ENCODE measurements around the gene MAGI2.

MAGI2 gene

DNA sequence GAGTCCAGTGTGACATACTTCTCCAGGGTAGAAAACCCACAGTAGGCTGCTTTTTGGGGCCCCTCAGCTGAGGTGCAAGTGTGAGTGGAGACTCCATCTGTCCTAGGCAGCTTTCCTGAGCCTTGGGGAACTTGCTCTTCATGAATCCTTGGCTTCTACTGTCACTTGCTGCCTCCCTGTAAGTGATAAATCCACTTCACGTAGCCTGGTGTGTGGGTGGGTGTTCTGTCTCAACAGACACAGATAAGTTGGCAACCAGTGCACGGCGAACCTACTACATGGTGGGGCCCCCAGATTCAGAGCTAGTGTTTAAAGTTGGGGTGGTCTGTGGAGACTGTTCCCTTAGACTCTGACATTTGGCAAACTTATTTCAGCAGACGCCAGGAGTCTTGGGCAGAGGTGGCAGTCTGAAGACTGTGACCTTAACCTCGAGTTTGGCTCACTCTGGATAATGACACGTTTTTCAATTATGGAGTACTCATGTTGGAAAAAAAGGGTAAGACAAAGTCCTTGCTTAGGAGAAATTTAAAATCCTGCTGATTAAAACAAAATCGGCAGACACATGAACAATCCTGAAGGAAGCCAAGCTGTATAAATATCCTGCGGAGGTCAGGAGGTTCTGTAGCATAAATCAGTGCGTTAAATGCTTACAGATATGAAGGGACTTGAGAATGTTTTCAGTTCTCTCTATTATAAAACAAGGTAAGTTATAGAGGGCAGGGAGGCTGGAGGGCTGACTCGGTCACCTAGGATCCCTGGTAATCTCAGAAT is 1278.0 kb downstream of the MAGI2 start:
- H3K36me3 Mint-ChIP-seq (ENCODE audit: insufficient read depth), result no peaks in the 10 kb centered on the region
- no peaks in the 10 kb centered on the region for H3K9me3 Mint-ChIP-seq
- no peak for ATAC-seq (replicated peaks)
- no peak for DNase-seq
- no peak overlapping the region for H3K4me3 Mint-ChIP-seq
- H3K4me1 Mint-ChIP-seq (ENCODE audit: low read depth in 2 of 2), result no peaks in the 10 kb centered on the region
- H3K27me3 Mint-ChIP-seq, result peaks cover 11 to 16% of the 10 kb centered on the region in 2 donors
- H3K27ac Mint-ChIP-seq, result no peak overlapping the region

DNA sequence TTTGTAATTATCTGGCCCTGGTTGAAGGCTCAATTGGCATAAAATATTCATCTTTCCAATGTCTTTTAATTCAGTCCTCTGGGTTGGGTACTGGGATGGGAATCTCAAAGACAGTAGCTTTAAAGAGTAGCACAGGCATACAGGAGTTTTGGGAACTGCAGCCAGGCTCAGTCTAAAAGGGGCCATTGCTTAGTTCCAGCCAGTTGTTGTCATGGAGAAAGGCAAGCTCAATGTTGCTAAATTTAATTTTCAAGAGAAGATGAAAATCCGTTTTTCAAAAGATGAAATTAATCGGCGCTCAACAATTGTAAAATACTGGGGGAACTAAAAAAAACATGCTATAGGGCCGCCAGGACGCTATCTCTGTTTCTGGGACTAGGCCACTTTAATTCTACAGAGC is 1279.8 kb downstream of the MAGI2 start:
- Mint-ChIP-seq H3K36me3 (ENCODE audit: insufficient read depth) (no peaks in the 10 kb centered on the region), H3K4me3 (no peak overlapping the region), H3K4me1 (ENCODE audit: low read depth in 2 of 2) (no peaks in the 10 kb centered on the region), H3K9me3 (no peaks in the 10 kb centered on the region), H3K27ac (no peak overlapping the region), H3K27me3 (peaks cover 11 to 13% of the 10 kb centered on the region in 2 donors)
- no peak for DNase-seq
- ATAC-seq (replicated peaks), result no peak

DNA sequence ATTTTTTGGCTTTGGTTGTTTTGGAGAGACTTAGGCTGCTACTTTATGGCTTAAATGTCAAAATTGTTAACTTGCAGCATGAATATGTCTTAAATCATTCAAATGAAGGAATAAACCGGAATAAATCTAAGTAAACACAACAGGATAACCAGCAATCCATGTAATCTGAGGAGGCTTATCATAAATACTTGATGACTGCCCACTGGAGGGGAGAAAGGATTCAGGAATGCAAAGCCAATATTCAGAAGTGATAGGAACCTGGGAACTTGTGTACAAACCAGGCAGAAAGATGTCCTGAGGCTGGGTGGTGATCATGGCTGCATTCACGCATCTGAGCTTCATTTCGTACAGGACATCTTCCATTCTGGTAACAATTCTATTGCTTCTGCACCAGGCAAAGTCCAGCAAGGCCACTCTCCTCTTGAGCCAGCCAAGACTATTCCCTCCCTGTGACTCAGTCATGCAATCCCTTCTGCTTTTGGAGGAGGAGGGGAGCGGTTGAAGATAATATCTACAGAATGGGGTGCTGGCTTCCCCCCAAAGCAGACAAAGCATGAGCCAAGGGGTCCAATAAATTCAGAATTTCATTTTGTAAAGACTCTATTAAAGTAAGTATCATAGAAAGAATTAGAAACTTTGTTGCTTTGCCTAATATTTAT is 1280.4 kb downstream of the MAGI2 start:
- no peaks in the 10 kb centered on the region for H3K4me1 Mint-ChIP-seq (ENCODE audit: low read depth in 2 of 2)
- ATAC-seq (replicated peaks), result no peak
- no peak overlapping the region for H3K4me3 Mint-ChIP-seq
- H3K9me3 Mint-ChIP-seq, result no peaks in the 10 kb centered on the region
- peaks cover 11 to 13% of the 10 kb centered on the region in 2 donors for H3K27me3 Mint-ChIP-seq
- DNase-seq, result no peak
- H3K27ac Mint-ChIP-seq, result no peak overlapping the region
- no peaks in the 10 kb centered on the region for H3K36me3 Mint-ChIP-seq (ENCODE audit: insufficient read depth)

DNA sequence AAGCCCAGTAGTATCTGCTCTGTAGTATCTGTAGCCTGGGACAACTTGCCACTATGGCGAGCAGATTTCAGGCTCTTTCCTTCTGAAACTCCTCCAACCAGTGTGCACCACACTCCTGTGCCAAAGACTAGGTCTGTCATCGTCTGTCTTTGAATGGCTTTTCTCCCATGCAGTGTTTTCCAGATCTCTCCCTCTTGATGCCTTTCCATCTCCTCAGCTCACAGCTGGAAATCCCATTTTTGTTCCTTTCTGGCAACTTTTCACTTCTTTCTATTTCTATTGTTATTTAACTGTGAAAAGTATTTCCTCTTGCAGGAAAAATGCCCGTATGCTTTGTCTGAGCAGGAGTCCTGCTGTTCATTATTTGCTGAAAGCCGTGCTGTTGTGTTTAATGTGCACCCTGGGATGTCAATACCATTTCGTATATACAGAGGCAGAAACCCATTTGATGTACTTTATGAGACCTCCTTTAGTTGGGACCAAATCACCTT is 1281.2 kb downstream of the MAGI2 start:
- Mint-ChIP-seq H3K36me3 (ENCODE audit: insufficient read depth) (no peaks in the 10 kb centered on the region), H3K27ac (no peak overlapping the region)

DNA sequence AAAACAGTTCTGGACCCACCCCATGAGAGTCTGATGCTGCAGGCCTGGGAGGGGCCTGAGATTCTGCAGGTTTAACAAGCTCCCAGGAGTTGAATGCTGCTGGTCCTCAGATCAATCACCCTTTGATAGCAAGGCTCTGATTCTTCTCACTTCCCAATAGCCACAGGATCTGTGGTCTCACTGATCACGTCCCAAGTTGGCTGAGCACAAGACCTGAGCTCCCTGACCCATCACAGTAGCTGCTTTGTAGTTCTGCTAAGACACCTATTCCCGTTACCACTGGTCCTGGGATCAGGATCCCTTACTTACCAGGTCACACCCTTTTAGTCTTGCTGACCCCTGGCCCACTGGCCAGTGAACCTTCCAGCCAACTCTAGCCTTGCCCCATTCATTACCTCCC is 1282.1 kb downstream of the MAGI2 start:
- Mint-ChIP-seq H3K9me3 (no peaks in the 10 kb centered on the region), H3K4me1 (ENCODE audit: low read depth in 2 of 2) (no peaks in the 10 kb centered on the region), H3K27me3 (peaks cover 11 to 13% of the 10 kb centered on the region in 2 donors), H3K36me3 (ENCODE audit: insufficient read depth) (no peaks in the 10 kb centered on the region), H3K4me3 (no peak overlapping the region), H3K27ac (no peak overlapping the region)
- no peak for ATAC-seq (replicated peaks)
- DNase-seq, result no peak

More for the DNA sequence above, 1281.2 kb downstream of the MAGI2 start:
- Mint-ChIP-seq H3K27me3 (peaks cover 11 to 13% of the 10 kb centered on the region in 2 donors), H3K9me3 (no peaks in the 10 kb centered on the region), H3K4me1 (ENCODE audit: low read depth in 2 of 2) (no peaks in the 10 kb centered on the region), H3K4me3 (no peak overlapping the region)
- no peak for ATAC-seq (replicated peaks)
- DNase-seq, result no peak

DNA sequence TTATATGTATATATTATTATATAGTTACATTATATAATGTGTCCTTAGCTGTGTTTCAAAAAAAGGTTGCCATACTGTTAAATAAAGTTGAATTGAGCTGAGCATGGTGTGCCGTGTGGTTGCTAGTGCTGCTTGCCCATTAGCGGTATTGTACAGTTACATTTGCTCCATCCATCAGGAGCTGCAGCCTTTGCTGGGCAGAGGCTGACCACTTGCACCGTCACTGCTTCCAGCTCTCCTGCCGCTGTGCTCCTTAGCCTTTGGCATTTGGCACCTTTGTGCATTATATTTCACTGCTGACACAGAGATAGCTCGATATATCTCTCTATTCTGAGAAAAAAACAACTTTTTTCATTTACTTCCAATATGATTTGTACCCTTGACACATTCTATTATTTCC is 1282.7 kb downstream of the MAGI2 start:
- no peak for ATAC-seq (replicated peaks)
- no peaks in the 10 kb centered on the region for H3K9me3 Mint-ChIP-seq
- DNase-seq, result no peak
- H3K4me1 Mint-ChIP-seq (ENCODE audit: low read depth in 2 of 2), result no peaks in the 10 kb centered on the region
- H3K27me3 Mint-ChIP-seq, result peaks cover 5 to 13% of the 10 kb centered on the region in 2 donors
- H3K27ac Mint-ChIP-seq, result no peak overlapping the region
- no peak overlapping the region for H3K4me3 Mint-ChIP-seq
- H3K36me3 Mint-ChIP-seq (ENCODE audit: insufficient read depth), result no peaks in the 10 kb centered on the region

DNA sequence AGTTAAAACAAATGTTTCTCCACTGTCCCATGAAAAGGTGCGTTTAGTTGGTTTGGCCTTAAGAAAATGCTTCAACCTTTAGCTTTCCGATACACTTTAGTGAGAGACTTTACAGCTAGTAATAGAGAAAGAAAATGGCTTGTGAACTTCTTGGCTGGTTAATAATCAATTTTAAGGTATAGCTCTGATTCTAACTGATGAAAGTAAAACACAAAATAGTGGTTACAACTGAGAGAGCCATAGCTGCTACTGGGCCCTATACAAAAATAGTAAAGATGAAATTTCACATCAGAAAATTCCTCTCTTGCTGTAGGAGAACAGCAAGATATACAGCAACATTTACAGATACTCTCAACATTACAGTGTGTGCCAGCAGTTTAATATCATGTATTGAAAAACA is 1283.5 kb downstream of the MAGI2 start:
- Mint-ChIP-seq H3K4me3 (no peak overlapping the region), H3K9me3 (no peaks in the 10 kb centered on the region), H3K27ac (no peak overlapping the region), H3K27me3 (peaks cover 0 to 13% of the 10 kb centered on the region in 2 donors), H3K36me3 (ENCODE audit: insufficient read depth) (no peaks in the 10 kb centered on the region), H3K4me1 (ENCODE audit: low read depth in 2 of 2) (no peaks in the 10 kb centered on the region)
- DNase-seq, result no peak
- no peak for ATAC-seq (replicated peaks)

DNA sequence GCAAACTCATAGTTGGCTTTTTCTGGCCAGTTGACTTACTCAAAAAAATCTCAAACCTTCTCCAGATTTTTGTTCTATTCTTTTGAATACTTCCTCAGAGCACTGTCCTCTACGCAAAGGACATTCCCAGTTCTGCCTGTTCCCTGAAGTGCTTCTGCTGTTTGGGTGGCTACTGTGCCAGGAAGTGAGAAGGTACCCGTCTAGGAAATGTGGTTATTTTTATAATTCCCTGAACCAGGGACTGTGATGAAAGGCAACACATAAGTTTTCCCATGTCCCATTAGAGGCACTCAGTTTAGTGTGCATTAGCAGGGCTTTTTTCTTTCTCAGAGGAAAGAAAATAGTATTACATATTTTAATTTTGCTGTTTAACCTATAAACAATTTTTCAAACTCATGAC is 1284.6 kb downstream of the MAGI2 start:
- Mint-ChIP-seq H3K9me3 (no peaks in the 10 kb centered on the region), H3K27me3 (peaks cover 0 to 13% of the 10 kb centered on the region in 2 donors), H3K36me3 (ENCODE audit: insufficient read depth) (no peaks in the 10 kb centered on the region), H3K4me1 (ENCODE audit: low read depth in 2 of 2) (no peaks in the 10 kb centered on the region), H3K27ac (no peak overlapping the region), H3K4me3 (no peak overlapping the region)
- no peak for ATAC-seq (replicated peaks)
- DNase-seq, result no peak

DNA sequence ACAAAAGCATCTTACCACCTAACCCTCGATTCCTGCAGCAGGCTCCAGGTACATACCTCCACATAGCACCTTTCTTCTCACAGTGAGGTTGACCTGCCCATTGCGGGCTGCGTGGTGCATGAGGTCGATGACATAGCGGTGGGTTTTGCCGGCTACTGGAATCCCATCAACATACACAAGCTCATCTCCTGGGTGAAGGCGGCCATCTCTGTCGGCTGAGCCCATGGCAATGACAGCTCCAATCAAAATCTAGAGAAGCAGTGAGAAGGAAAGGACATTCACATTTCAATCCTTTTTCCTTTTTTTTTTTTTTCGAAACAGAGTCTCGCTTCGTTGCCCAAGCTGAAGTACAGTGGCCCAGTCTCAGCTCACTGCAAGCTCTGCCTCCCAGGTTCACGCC is 1285.6 kb downstream of the MAGI2 start:
- ATAC-seq (replicated peaks), result no peak
- no peak overlapping the region for H3K4me3 Mint-ChIP-seq
- H3K36me3 Mint-ChIP-seq (ENCODE audit: insufficient read depth), result no peaks in the 10 kb centered on the region
- no peak overlapping the region for H3K27ac Mint-ChIP-seq
- peaks cover 0 to 13% of the 10 kb centered on the region in 2 donors for H3K27me3 Mint-ChIP-seq
- no peaks in the 10 kb centered on the region for H3K4me1 Mint-ChIP-seq (ENCODE audit: low read depth in 2 of 2)
- no peaks in the 10 kb centered on the region for H3K9me3 Mint-ChIP-seq
- DNase-seq, result no peak

DNA sequence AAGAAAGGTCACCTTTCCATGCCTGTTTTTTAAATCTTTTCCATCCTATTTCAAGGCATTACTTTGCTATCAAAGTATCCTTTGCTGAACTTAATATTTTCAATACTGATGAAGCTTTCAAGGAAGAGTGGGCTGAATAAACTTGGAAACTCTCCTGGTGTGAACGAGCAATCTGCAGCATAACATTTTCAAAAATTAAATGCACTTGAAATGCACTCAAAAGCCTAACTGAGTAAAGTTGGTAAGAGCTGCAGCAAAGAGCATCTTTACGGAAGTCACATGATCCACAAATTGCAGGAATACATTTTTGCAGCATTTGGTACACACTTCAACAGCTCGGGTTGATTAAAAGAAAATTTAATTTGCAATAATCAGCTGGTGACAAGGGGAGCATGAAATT is 1287.6 kb downstream of the MAGI2 start:
- Mint-ChIP-seq H3K4me3 (no peak overlapping the region), H3K36me3 (ENCODE audit: insufficient read depth) (no peaks in the 10 kb centered on the region), H3K9me3 (no peaks in the 10 kb centered on the region), H3K27me3 (peaks cover 0 to 4% of the 10 kb centered on the region in 2 donors), H3K27ac (no peak overlapping the region), H3K4me1 (ENCODE audit: low read depth in 2 of 2) (no peaks in the 10 kb centered on the region)
- ATAC-seq (replicated peaks) (no peak), DNase-seq (no peak)

DNA sequence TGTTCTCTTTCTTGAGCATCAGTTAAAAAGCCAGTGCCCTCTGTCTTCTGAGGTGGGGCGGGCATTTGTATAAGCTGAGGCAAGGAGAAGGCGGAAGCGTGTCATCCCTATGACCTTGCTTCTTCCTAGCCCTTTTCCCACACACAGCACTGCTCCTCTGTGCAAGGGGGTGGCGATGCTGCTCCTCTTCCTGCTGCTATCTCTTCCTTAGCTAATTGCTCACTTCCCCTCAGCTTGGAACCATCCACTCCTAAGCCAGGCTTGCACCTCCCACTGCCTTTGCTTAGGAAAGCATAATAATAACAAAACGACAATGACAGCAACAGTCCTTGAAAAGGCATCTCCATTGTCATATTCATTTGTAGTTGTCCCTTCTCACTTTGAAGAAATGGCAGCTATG is 1288.0 kb downstream of the MAGI2 start:
- H3K36me3 Mint-ChIP-seq (ENCODE audit: insufficient read depth), result no peaks in the 10 kb centered on the region
- peaks cover 0 to 4% of the 10 kb centered on the region in 2 donors for H3K27me3 Mint-ChIP-seq

DNA sequence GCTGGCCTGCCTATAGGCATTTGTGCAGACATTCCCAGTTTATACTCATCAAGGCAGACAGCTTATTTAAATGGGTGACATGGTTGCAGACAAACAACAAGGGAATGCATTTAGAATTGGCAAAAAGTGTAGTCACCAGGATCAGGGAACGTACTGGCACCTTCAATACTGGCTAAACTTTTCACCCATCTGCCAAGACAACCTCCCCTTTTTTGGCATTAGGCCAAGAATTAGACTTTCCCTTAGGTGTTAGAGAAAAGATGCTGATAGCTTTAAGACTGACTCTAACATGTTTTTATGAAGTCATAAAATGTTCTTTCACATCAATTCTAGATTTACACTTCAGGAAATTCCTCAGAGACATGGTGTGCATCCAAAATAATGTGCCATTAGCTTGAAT is 1289.0 kb downstream of the MAGI2 start:
- ATAC-seq (replicated peaks) (no peak), DNase-seq (no peak)
- Mint-ChIP-seq H3K9me3 (no peaks in the 10 kb centered on the region), H3K27ac (no peak overlapping the region), H3K36me3 (ENCODE audit: insufficient read depth) (no peaks in the 10 kb centered on the region), H3K27me3 (peaks cover 4 to 9% of the 10 kb centered on the region in 2 donors), H3K4me3 (no peak overlapping the region), H3K4me1 (ENCODE audit: low read depth in 2 of 2) (no peaks in the 10 kb centered on the region)

More for the DNA sequence above, 1288.0 kb downstream of the MAGI2 start:
- no peak overlapping the region for H3K4me3 Mint-ChIP-seq
- no peaks in the 10 kb centered on the region for H3K9me3 Mint-ChIP-seq
- no peak overlapping the region for H3K27ac Mint-ChIP-seq
- no peak for ATAC-seq (replicated peaks)
- H3K4me1 Mint-ChIP-seq (ENCODE audit: low read depth in 2 of 2), result no peaks in the 10 kb centered on the region
- DNase-seq, result no peak

DNA sequence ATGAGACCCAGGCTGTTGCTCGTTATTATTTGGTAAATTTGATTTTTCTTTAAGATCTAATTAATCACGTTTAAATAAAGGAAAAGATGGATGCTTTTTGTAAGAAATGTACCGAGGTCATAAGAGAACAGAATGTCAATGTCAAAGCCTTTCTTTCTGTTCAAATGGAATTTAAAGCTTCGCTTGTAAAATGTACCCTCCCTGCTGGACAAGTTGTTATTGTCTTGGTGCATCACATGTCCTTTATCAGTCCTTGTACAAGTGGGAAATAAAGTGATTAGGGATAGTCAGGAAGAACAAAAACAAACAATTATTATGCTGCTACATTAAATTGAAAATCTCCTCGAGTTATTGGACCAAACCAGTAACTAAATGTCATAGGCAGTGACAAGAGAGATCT is 1291.7 kb downstream of the MAGI2 start:
- no peaks in the 10 kb centered on the region for H3K36me3 Mint-ChIP-seq (ENCODE audit: insufficient read depth)
- H3K27me3 Mint-ChIP-seq, result peaks cover 9 to 22% of the 10 kb centered on the region in 2 donors
- ATAC-seq (replicated peaks) (no peak), DNase-seq (no peak)
- no peak overlapping the region for H3K4me3 Mint-ChIP-seq
- H3K27ac Mint-ChIP-seq, result no peak overlapping the region
- no peaks in the 10 kb centered on the region for H3K4me1 Mint-ChIP-seq (ENCODE audit: low read depth in 2 of 2)
- H3K9me3 Mint-ChIP-seq, result no peaks in the 10 kb centered on the region

DNA sequence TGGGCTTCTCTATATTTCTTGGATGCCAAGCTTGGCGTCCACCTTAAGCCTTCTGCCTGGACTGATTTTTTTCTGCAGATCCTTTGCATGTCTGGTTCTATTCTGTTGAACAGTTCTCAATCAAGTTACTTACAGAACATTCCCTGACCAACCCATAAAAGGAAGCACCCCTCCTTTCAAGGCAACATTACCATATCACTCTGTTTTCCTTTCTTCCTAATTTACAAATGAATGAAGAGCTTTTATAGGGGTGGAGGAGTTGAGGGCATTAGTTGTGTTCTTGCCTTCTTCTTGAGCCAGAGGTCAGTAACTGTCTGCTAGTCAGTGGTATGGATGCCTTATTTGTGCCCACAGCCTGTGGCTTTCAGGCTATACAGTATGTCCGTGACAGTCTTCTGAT is 1293.9 kb downstream of the MAGI2 start:
- H3K4me3 Mint-ChIP-seq, result no peak overlapping the region
- no peak for DNase-seq
- H3K27me3 Mint-ChIP-seq, result peaks cover 9 to 34% of the 10 kb centered on the region in 2 donors
- ATAC-seq (replicated peaks), result no peak
- H3K4me1 Mint-ChIP-seq (ENCODE audit: low read depth in 2 of 2), result no peaks in the 10 kb centered on the region
- no peaks in the 10 kb centered on the region for H3K9me3 Mint-ChIP-seq
- H3K27ac Mint-ChIP-seq, result no peak overlapping the region
- H3K36me3 Mint-ChIP-seq (ENCODE audit: insufficient read depth), result no peaks in the 10 kb centered on the region

All from effector memory CD8-positive, alpha-beta T cell (primary cell).